ENCODE data around the gene DLG5. TPM values are rescaled to one million over a fixed set of nuclear protein-coding genes. Genes with fewer than 3 reads are reported as not detected.

The DLG5 gene
- total RNA-seq, 1 donor from 2014 or later = 35.5 TPM

DNA sequence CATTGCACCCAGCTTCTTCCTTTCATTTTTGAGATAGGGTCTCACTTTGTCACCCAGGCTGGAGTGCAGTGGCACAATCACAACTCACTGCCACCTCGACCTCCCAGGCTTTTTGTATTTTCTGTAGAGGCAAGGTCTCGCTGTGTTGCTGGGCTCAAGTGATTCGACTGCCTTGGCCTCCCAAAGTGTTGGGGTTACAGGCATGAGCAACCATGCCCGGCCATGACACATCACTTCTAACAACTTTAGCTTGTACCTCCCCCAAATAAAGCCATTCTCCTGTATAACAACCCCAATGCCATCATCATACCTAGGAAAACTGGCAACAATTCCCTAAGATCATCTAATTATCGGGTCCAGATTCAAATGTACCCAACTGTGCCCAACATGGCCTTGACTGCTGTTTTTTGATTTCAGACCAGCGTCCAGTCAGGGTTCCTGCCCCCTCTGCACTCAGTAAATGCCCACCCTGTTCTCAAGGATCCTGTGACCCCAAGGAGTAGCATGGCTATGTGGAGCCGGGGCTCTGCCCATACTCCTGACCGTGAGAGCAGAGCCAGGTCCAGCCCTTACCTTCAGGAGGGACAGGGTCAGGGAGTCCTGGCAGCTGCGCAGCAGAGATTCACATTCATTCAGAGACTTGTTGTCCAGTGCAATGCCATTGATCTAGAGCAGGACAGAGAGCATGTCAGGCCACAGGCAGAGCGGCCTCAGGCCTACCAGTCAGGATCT is 102.6 kb downstream of the DLG5 start:
- H3K9me3 Mint-ChIP-seq (ENCODE audit: unreplicated experiment) = no peaks in the 10 kb centered on the region
- H3K36me3 Mint-ChIP-seq (ENCODE audit: unreplicated experiment) = no peaks in the 10 kb centered on the region
- H3K27me3 Mint-ChIP-seq (ENCODE audit: unreplicated experiment) = no peaks in the 10 kb centered on the region
- peaks cover 8% of the 10 kb centered on the region for H3K4me1 Mint-ChIP-seq (ENCODE audit: low read depth, unreplicated experiment)
- H3K4me3 Mint-ChIP-seq (ENCODE audit: unreplicated experiment) = no peak overlapping the region
- no peak overlapping the region for H3K27ac Mint-ChIP-seq (ENCODE audit: unreplicated experiment)
- TF ChIP-seq, protein P1, sequence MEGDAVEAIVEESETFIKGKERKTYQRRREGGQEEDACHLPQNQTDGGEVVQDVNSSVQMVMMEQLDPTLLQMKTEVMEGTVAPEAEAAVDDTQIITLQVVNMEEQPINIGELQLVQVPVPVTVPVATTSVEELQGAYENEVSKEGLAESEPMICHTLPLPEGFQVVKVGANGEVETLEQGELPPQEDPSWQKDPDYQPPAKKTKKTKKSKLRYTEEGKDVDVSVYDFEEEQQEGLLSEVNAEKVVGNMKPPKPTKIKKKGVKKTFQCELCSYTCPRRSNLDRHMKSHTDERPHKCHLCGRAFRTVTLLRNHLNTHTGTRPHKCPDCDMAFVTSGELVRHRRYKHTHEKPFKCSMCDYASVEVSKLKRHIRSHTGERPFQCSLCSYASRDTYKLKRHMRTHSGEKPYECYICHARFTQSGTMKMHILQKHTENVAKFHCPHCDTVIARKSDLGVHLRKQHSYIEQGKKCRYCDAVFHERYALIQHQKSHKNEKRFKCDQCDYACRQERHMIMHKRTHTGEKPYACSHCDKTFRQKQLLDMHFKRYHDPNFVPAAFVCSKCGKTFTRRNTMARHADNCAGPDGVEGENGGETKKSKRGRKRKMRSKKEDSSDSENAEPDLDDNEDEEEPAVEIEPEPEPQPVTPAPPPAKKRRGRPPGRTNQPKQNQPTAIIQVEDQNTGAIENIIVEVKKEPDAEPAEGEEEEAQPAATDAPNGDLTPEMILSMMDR (IDR thresholded peaks at IDR 0.05; ENCODE audit: partially characterized antibody, unreplicated experiment) = no peak
- DNase-seq = no peak

DNA sequence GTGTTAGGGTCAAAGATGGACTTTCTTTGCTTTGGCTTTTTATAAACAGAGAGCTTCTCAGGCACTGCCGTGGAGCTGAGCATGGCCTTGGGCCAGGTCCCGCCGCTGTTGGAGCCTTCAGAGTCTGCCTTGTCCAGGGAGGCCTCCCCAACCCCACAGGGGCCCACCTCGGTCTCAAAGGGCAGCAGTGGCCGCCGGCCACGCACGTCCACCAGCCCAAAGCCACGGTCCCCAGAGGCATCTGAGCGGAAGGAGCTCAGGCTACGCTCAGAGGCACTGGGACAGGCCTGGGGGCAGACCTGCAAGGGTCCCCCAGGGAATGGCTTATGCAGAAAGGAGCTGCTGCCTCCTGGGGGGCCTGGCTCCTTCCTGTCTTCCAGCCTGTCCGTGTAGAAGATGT is 105.0 kb downstream of the DLG5 start:
- H3K27ac Mint-ChIP-seq (ENCODE audit: unreplicated experiment) = no peak overlapping the region
- no peak for DNase-seq
- H3K27me3 Mint-ChIP-seq (ENCODE audit: unreplicated experiment) = no peaks in the 10 kb centered on the region

DNA sequence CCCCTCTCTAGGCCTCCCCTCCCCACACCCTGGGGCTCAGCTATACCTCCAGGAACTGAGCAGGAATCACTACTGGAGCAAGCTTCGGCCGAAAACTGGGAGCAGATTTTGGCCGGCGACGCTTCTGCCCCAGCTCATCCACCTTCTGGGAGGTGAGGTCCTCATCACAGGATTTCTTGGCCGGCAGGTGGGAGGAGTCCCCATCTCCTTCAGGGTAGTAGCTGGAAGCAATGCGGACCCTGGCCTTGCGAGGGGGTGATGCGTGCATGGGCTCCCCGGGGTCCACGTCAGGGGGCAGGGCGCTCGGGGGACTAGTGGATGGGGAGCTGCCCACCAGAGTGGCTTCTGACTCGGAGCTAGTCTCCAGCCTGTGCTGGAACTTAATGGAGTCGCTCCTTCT is 105.5 kb downstream of the DLG5 start:
- no peak for DNase-seq
- Mint-ChIP-seq H3K4me3 (ENCODE audit: unreplicated experiment) (no peak overlapping the region), H3K27me3 (ENCODE audit: unreplicated experiment) (no peaks in the 10 kb centered on the region), H3K27ac (ENCODE audit: unreplicated experiment) (no peak overlapping the region), H3K9me3 (ENCODE audit: unreplicated experiment) (peaks cover 5% of the 10 kb centered on the region), H3K36me3 (ENCODE audit: unreplicated experiment) (no peaks in the 10 kb centered on the region), H3K4me1 (ENCODE audit: low read depth, unreplicated experiment) (peaks cover 7% of the 10 kb centered on the region)
- TF ChIP-seq, protein P1 (IDR thresholded peaks at IDR 0.05; ENCODE audit: partially characterized antibody, unreplicated experiment) = no peak

More for the DNA sequence above, 105.0 kb downstream of the DLG5 start:
- no peaks in the 10 kb centered on the region for H3K36me3 Mint-ChIP-seq (ENCODE audit: unreplicated experiment)
- H3K4me1 Mint-ChIP-seq (ENCODE audit: low read depth, unreplicated experiment) = peaks cover 8% of the 10 kb centered on the region
- no peak overlapping the region for H3K4me3 Mint-ChIP-seq (ENCODE audit: unreplicated experiment)
- peaks cover 5% of the 10 kb centered on the region for H3K9me3 Mint-ChIP-seq (ENCODE audit: unreplicated experiment)
- TF ChIP-seq, protein P1 (IDR thresholded peaks at IDR 0.05; ENCODE audit: partially characterized antibody, unreplicated experiment) = no peak

DNA sequence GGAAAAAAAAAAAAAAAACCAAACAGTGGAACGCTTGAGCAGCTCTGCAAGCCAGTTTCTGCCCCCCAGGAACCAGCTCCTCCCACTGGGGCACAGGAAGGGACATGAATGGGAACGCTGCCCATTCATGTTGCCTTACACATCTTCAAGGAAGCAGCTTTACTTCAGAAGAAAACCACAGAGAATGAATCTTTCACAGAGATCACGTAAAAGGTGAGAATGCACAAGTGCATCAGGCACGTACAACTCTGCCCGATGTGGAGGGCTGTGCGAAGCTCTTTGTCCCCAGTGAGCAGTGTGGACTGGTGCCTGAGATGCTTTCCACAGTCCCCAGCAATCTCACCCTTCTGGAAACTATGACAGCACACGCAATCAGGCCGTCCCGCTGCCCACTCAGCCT is 106.2 kb downstream of the DLG5 start:
- no peak for DNase-seq
- TF ChIP-seq, protein P1 (IDR thresholded peaks at IDR 0.05; ENCODE audit: partially characterized antibody, unreplicated experiment) = no peak
- Mint-ChIP-seq H3K9me3 (ENCODE audit: unreplicated experiment) (peaks cover 5% of the 10 kb centered on the region), H3K4me3 (ENCODE audit: unreplicated experiment) (no peak overlapping the region), H3K4me1 (ENCODE audit: low read depth, unreplicated experiment) (peaks cover 6% of the 10 kb centered on the region), H3K27me3 (ENCODE audit: unreplicated experiment) (no peaks in the 10 kb centered on the region), H3K27ac (ENCODE audit: unreplicated experiment) (peak overlapping the region; percentile 22), H3K36me3 (ENCODE audit: unreplicated experiment) (no peaks in the 10 kb centered on the region)
